Tibial nerve (tissue), 4 donors: Measurements from ENCODE around the gene TRIM77.
"Not testable (repeated sequence)": the region's sequence is repeated elsewhere in the genome, so short reads cannot be mapped to it uniquely, and the experiment has no call there.

ENCODE experiments used
- EP300 ChIP-seq, 2 donors: sonication (generic); formaldehyde crosslinking; IDR thresholded peaks; one replicate each; pipeline ENCODE4 v1.6.1; 2017; ENCODE audit warnings: antibody characterized with exemption in 2 of 2, mild to moderate bottlenecking in 1 of 2
- TF ChIP-seq, protein P1 (sequence below), 5 experiments: fragments of 200-600 bp in 3 of 5; fragments of 450-650 bp in 2 of 5; sonication (generic) in 3 of 5; IDR thresholded peaks; one replicate each; pipeline ENCODE4 v1.5.1; 2016 to 2019; ENCODE audit warnings: antibody characterized with exemption in 5 of 5, mild to moderate bottlenecking in 3 of 5, moderate library complexity in 2 of 5

DNA sequence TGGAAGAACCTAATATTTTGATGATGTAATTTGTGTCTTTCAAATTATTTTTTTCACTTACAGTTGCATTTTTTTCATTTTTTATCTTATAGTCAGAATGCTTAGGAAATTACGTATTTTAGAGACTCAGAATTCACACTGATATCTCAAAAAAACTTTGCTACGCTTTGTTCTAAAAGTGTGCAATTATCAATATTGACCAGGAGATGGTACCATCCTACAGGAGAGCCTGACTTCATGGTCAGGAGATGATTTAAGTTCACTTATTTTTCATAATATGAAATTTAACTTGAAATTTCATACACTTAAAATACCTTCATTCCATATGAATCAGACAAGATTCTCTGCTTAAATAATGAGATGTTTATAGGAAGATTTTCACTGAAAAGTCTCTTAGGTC lies 34.7 kb upstream of the TRIM77 start:
- TF ChIP-seq, protein P1, sequence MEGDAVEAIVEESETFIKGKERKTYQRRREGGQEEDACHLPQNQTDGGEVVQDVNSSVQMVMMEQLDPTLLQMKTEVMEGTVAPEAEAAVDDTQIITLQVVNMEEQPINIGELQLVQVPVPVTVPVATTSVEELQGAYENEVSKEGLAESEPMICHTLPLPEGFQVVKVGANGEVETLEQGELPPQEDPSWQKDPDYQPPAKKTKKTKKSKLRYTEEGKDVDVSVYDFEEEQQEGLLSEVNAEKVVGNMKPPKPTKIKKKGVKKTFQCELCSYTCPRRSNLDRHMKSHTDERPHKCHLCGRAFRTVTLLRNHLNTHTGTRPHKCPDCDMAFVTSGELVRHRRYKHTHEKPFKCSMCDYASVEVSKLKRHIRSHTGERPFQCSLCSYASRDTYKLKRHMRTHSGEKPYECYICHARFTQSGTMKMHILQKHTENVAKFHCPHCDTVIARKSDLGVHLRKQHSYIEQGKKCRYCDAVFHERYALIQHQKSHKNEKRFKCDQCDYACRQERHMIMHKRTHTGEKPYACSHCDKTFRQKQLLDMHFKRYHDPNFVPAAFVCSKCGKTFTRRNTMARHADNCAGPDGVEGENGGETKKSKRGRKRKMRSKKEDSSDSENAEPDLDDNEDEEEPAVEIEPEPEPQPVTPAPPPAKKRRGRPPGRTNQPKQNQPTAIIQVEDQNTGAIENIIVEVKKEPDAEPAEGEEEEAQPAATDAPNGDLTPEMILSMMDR (IDR thresholded peaks at IDR 0.05) = not testable (repeated sequence)
- TF ChIP-seq EP300 (IDR thresholded peaks at IDR 0.05) = not testable (repeated sequence)
